ENCODE results near the gene ACOT13.

GRCh38 chr6:24662236-24662635 is 4.6 kb upstream of the ACOT13 start:
- TF ChIP-seq CTCF (IDR thresholded peaks at IDR 0.05) (no peak), ZFX (IDR thresholded peaks at IDR 0.05; ENCODE audit: borderline replicate concordance) (no peak)

Measured in 22Rv1 (cell line).